K562 (cell line): ENCODE data around the gene COL23A1. TPM values are rescaled to one million over a fixed set of nuclear protein-coding genes. Genes with fewer than 3 reads are reported as not detected.

Source experiments
- CCAR2 ChIP-seq: fragments of 200-400 bp; formaldehyde crosslinking; IDR thresholded peaks from 2 replicates; pipeline ENCODE4 v1.6.1; 2017; ENCODE audit warnings: mild to moderate bottlenecking, low read depth, low read length
- CCNT2 ChIP-seq: IDR thresholded peaks from 2 replicates; pipeline ENCODE4 v1.6.1; 2011; ENCODE audit warnings: borderline replicate concordance, low read depth, mild to moderate bottlenecking, moderate library complexity, mixed read lengths, low read length; ENCODE audit not compliant: insufficient read length; ENCODE audit errors: extremely low read depth
- EGR1 ChIP-seq: fragments of 450-650 bp; conservative IDR thresholded peaks from 2 replicates; pipeline ENCODE4 v1.6.1; 2017; ENCODE audit warnings: mild to moderate bottlenecking
- EP300 ChIP-seq: IDR thresholded peaks from 2 replicates; pipeline ENCODE4 v1.6.1; 2012; ENCODE audit warnings: low read length, improper control_type of control experiment
- ETV5 ChIP-seq: sonication (generic); formaldehyde crosslinking; IDR thresholded peaks from 2 replicates; pipeline ENCODE4 v1.4.0; 2020; ENCODE audit warnings: low read depth, mild to moderate bottlenecking, missing genetic modification reagents
- FOSL1 ChIP-seq: fragments of 200-800 bp; sonication (Bioruptor generic); conservative IDR thresholded peaks from 2 replicates; pipeline ENCODE4 v1.6.1; 2016; ENCODE audit warnings: missing genetic modification characterization, missing compliant biosample characterization
- HSF4 ChIP-seq: fragments of 250-450 bp; sonication (Bioruptor Pico); IDR thresholded peaks from 2 replicates; pipeline ENCODE4 v2.1.2; 2022; ENCODE audit warnings: mild to moderate bottlenecking, moderate library complexity, borderline replicate concordance
- MAZ ChIP-seq, 2 experiments: fragments of 450-650 bp in 1 of 2; sonication (generic) in 1 of 2; formaldehyde crosslinking; IDR thresholded peaks in 1 of 2; conservative IDR thresholded peaks in 1 of 2; 2 replicates each; pipeline versions ENCODE4 v1.4.0 to v1.5.0; 2020; ENCODE audit warnings: mild to moderate bottlenecking in 1 of 2, missing genetic modification reagents in 1 of 2
- MCM7 ChIP-seq, 2 experiments: fragments of 450-650 bp; IDR thresholded peaks; 2 replicates each; pipeline ENCODE4 v1.6.1; 2016 to 2018
- MNT ChIP-seq, 2 experiments: fragments of 450-650 bp; conservative IDR thresholded peaks; 2 replicates each; pipeline ENCODE4 v1.6.1; 2017; ENCODE audit warnings: mild to moderate bottlenecking in 2 of 2, moderate library complexity in 2 of 2
- PATZ1 ChIP-seq: fragments of 250-450 bp; sonication (Bioruptor Pico); IDR thresholded peaks from 2 replicates; pipeline ENCODE4 v1.5.0; 2020; ENCODE audit warnings: mild to moderate bottlenecking, borderline replicate concordance
- PRMT5 ChIP-seq: sonication (generic); formaldehyde crosslinking; IDR thresholded peaks from 2 replicates; pipeline ENCODE4 v1.5.0; 2020; ENCODE audit warnings: missing genetic modification reagents
- SMARCB1 ChIP-seq: IDR thresholded peaks from 2 replicates; pipeline ENCODE4 v1.6.1; 2011; ENCODE audit warnings: improper control_type of control experiment, low read depth; ENCODE audit not compliant: insufficient read length
- VEZF1 ChIP-seq: fragments of 200-800 bp; sonication (Bioruptor generic); IDR thresholded peaks from 2 replicates; pipeline ENCODE4 v1.6.1; 2017; ENCODE audit warnings: missing genetic modification characterization, missing compliant biosample characterization
- XRCC5 ChIP-seq: fragments of 200-400 bp; formaldehyde crosslinking; IDR thresholded peaks from 2 replicates; pipeline ENCODE4 v1.6.1; 2017; ENCODE audit warnings: low read depth, mild to moderate bottlenecking, low read length
- ZBTB17 ChIP-seq: fragments of 450-650 bp; formaldehyde crosslinking; IDR thresholded peaks from 2 replicates; pipeline ENCODE4 v1.4.0; 2020; ENCODE audit warnings: mild to moderate bottlenecking
- ZHX1 ChIP-seq: fragments of 150-350 bp; conservative IDR thresholded peaks from 2 replicates; pipeline ENCODE4 v1.6.1; 2014; ENCODE audit warnings: low read length
- ZNF224 ChIP-seq: sonication (generic); formaldehyde crosslinking; IDR thresholded peaks from 2 replicates; pipeline ENCODE4 v1.8.0; 2022; ENCODE audit warnings: mild to moderate bottlenecking, missing genetic modification reagents
- ZNF785 ChIP-seq: fragments of 250-450 bp; sonication (Bioruptor Pico); IDR thresholded peaks from 2 replicates; pipeline ENCODE4 v1.4.0; 2020; ENCODE audit warnings: mild to moderate bottlenecking
- polyA plus RNA-seq, 8 experiments: library from polyadenylated mRNA; depleted of rRNA in 4 of 8; stranded (reverse) in 5 of 8; unstranded in 3 of 8; fragments of >200 nt; fragmentation: Nextera tagmentation in 2 of 8; fragmentation: Illumina TruSeq in 1 of 8; extraction: Ambion mirVana in 2 of 8; extraction: Trizol in 1 of 8; gene quantifications; 2 replicates each; pipeline versions ENCODE4 v1.2.1 to v1.2.3, GENCODE V29; 2011 to 2014; ENCODE audit warnings: inconsistent platforms in 1 of 8, missing spikeins in 1 of 8
- total RNA-seq, 7 experiments: library from RNA; depleted of rRNA in 6 of 7; stranded (reverse); fragments of >200 nt in 6 of 7; fragmentation: Illumina TruSeq in 2 of 7; extraction: Trizol in 2 of 7; gene quantifications; 2 replicates each; pipeline versions ENCODE4 v1.2.1 to v1.2.3, GENCODE V29; 2011 to 2021; ENCODE audit warnings: low replicate concordance in 1 of 7

Gene COL23A1
- total and polyA plus RNA-seq, 9 of the 15 experiments (the other 6 are each of a cell fraction or from before 2014, with no cell fraction given): 0.09 TPM; not detected in 8

DNA sequence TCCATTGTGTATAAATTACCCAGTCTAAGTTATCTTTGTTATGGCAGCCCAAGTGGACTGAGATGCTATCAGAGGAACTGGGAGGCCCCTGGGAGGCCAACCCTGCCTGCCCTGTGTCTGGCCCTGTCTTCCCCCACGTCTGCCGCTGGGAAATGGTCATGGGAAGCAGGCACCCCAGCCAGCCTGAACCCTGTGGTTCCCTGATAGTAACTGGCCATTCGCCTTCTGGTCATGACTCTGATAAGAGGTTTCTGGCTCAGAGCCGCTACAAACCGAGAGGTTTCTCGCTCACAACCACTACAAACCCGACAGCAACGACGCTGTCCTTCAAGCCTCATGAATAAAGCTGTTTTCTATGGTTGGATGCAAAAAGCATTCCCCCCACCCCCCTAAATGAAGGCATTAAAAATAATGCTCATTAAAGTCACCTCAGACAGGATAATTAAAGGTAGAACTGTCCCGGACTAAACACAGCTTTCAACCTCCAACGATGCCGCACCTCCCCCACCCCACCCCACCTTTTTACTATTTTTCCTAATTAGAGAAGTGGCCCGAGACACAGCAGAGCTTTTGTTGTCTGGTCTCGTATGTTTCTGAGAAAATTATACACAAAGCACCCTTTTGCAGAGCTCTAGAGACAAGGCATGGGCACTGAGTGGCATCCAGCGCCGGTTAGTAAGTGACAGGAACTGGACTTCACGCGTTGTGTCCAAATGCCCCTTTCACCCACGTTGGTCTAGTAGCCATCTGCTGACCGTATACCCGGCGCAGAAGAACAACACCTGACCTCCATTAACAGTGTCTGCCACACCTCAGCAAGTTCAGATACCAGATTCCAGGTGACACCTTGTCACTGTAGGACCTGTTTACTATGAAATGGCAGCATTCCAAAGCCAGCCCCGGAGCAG is 140.8 kb downstream of the COL23A1 start (continued):
- TF ChIP-seq HSF4 (no peak), ZNF785 (CRISPR knock-in tag) (no peak), MAZ (CRISPR knock-in tag; conservative IDR thresholded peaks at IDR 0.05 in 1 of 2, IDR thresholded peaks at IDR 0.05 in 1 of 2) (peak; percentile 76 to 84), VEZF1 (CRISPR knock-in tag) (peak; percentile 86), MCM7 (IDR thresholded peaks at IDR 0.05) (no peak), PATZ1 (CRISPR knock-in tag) (no peak), EP300 (peak; percentile 99), EGR1 (peak; percentile 50), CCNT2 (peak; percentile 99), ZHX1 (no peak), ZNF224 (CRISPR knock-in tag) (no peak), MNT (conservative IDR thresholded peaks at IDR 0.05) (peak in 1 of 2 experiments; percentile 78; a peak in 3 of 4 replicates), CCAR2 (no peak), ZBTB17 (CRISPR knock-in tag) (0 out of 2 replicates have a peak, but pooled peaks have one; percentile 59), XRCC5 (no peak), PRMT5 (CRISPR knock-in tag) (no peak), SMARCB1 (no peak), ETV5 (no peak), FOSL1 (tag) (peak; percentile 73)
